HepG2 (cell line): ENCODE results near the gene LMAN2. TPM values are rescaled to one million over a fixed set of nuclear protein-coding genes. Genes with fewer than 3 reads are reported as not detected.

Experiments used
- AGO2 ChIP-seq: fragments of 200-400 bp; formaldehyde crosslinking; optimal IDR thresholded peaks from 2 replicates; pipeline ENCODE3; 2017; ENCODE audit warnings: mild to moderate bottlenecking, low read depth, low read length, moderate library complexity
- ARNTL ChIP-seq: sonication (generic); formaldehyde crosslinking; IDR thresholded peaks from 2 replicates; pipeline ENCODE4 v1.4.0; 2020; ENCODE audit warnings: mild to moderate bottlenecking, missing genetic modification reagents
- ASH2L ChIP-seq: fragments of 300-600, 200-600 bp; sonication (generic); IDR thresholded peaks from 2 replicates; pipeline ENCODE4 v1.7.0; 2017; ENCODE audit warnings: low read depth, mild to moderate bottlenecking, moderate library complexity, mixed read lengths, low read length; ENCODE audit not compliant: insufficient read length
- CCDC6 ChIP-seq: sonication (generic); formaldehyde crosslinking; IDR thresholded peaks from 2 replicates; pipeline ENCODE4 v1.8.1; 2022; ENCODE audit warnings: mild to moderate bottlenecking, missing genetic modification reagents, moderate library complexity
- ETS1 ChIP-seq: sonication (generic); formaldehyde crosslinking; IDR thresholded peaks from 2 replicates; pipeline ENCODE4 v1.4.0; 2020; ENCODE audit warnings: missing genetic modification reagents
- GATAD2A ChIP-seq: IDR thresholded peaks from 2 replicates; pipeline ENCODE4 v1.6.1; 2016
- GTF2F1 ChIP-seq: fragments of 150-350 bp; IDR thresholded peaks from 2 replicates; pipeline ENCODE4 v1.6.1; 2014; ENCODE audit warnings: low read length
- HIVEP1 ChIP-seq: sonication (generic); formaldehyde crosslinking; IDR thresholded peaks from 2 replicates; pipeline ENCODE4 v1.4.0; 2020; ENCODE audit warnings: mild to moderate bottlenecking, missing genetic modification reagents
- HNRNPK ChIP-seq: fragments of 200-400 bp; formaldehyde crosslinking; IDR thresholded peaks from 2 replicates; pipeline ENCODE4 v1.6.1; 2018; ENCODE audit warnings: low read length, low read depth, moderate library complexity, mild to moderate bottlenecking; ENCODE audit not compliant: poor library complexity, severe bottlenecking
- IRF2 ChIP-seq: IDR thresholded peaks from 2 replicates; pipeline ENCODE4 v1.6.1; 2018; ENCODE audit warnings: missing genetic modification reagents, missing compliant biosample characterization
- MXD4 ChIP-seq: IDR thresholded peaks from 2 replicates; pipeline ENCODE4 v1.6.1; 2016; ENCODE audit warnings: mild to moderate bottlenecking, missing biosample characterization, missing genetic modification reagents
- RAD51 ChIP-seq: fragments of 450-650 bp; IDR thresholded peaks from 2 replicates; pipeline ENCODE4 v1.6.1; 2016; ENCODE audit warnings: borderline replicate concordance
- SMC3 ChIP-seq: IDR thresholded peaks from 2 replicates; pipeline ENCODE4 v1.6.1; 2011; ENCODE audit warnings: low read length, improper control_type of control experiment
- SOX5 ChIP-seq: IDR thresholded peaks from 2 replicates; pipeline ENCODE4 v1.6.1; 2016; ENCODE audit warnings: borderline replicate concordance
- SP2 ChIP-seq: sonication (generic); formaldehyde crosslinking; IDR thresholded peaks from 2 replicates; pipeline ENCODE4 v1.5.1; 2020; ENCODE audit warnings: mild to moderate bottlenecking, missing genetic modification reagents
- TARDBP ChIP-seq: sonication (generic); formaldehyde crosslinking; IDR thresholded peaks from 2 replicates; pipeline ENCODE4 v1.8.0; 2022; ENCODE audit warnings: mild to moderate bottlenecking, missing genetic modification reagents
- TRIM24 ChIP-seq: sonication (generic); formaldehyde crosslinking; IDR thresholded peaks from 2 replicates; pipeline ENCODE4 v1.8.0; 2022; ENCODE audit warnings: mild to moderate bottlenecking, missing genetic modification reagents
- ZBTB1 ChIP-seq: sonication (generic); formaldehyde crosslinking; IDR thresholded peaks from 2 replicates; pipeline ENCODE4 v1.4.0; 2020; ENCODE audit warnings: missing genetic modification reagents, borderline replicate concordance
- ZNF136 ChIP-seq: sonication (generic); formaldehyde crosslinking; IDR thresholded peaks from 2 replicates; pipeline ENCODE4 v1.8.1; 2022; ENCODE audit warnings: low read depth, mild to moderate bottlenecking, moderate library complexity, missing genetic modification reagents
- ZNF20 ChIP-seq: sonication (generic); formaldehyde crosslinking; IDR thresholded peaks from 2 replicates; pipeline ENCODE4 v1.4.0; 2020; ENCODE audit warnings: mild to moderate bottlenecking, moderate library complexity, missing genetic modification reagents
- ZNF564 ChIP-seq: sonication (generic); formaldehyde crosslinking; IDR thresholded peaks from 2 replicates; pipeline ENCODE4 v1.8.1; 2023; ENCODE audit warnings: mild to moderate bottlenecking, missing genetic modification reagents
- ZNF572 ChIP-seq: sonication (generic); formaldehyde crosslinking; IDR thresholded peaks from 2 replicates; pipeline ENCODE4 v1.5.1; 2020; ENCODE audit warnings: mild to moderate bottlenecking, missing genetic modification reagents
- ZSCAN25 ChIP-seq: sonication (generic); formaldehyde crosslinking; IDR thresholded peaks from 2 replicates; pipeline ENCODE4 v1.8.0; 2022; ENCODE audit warnings: mild to moderate bottlenecking, missing genetic modification reagents
- polyA plus RNA-seq, 8 experiments: library from polyadenylated mRNA; depleted of rRNA in 3 of 8; stranded (reverse) in 7 of 8; unstranded in 1 of 8; fragments of >200 nt; fragmentation: Illumina TruSeq in 4 of 8; extraction: Trizol in 4 of 8; gene quantifications; 2 replicates each; pipeline versions ENCODE4 v1.2.1 to v1.2.3, GENCODE V29; 2011 to 2016; ENCODE audit warnings: low read depth in 4 of 8, missing spikeins in 1 of 8, mixed read lengths in 1 of 8; ENCODE audit not compliant: insufficient read depth in 1 of 8
- total RNA-seq, 5 experiments: library from RNA; depleted of rRNA; stranded (reverse); fragments of >200 nt; fragmentation: Illumina TruSeq; extraction: Trizol; gene quantifications; 2 replicates each; pipeline ENCODE4 v1.2.3, GENCODE V29; 2016; ENCODE audit warnings: low read depth in 1 of 5
- TF ChIP-seq, protein P1 (sequence below): sonication (generic); formaldehyde crosslinking; conservative IDR thresholded peaks from 2 replicates; pipeline ENCODE4 v1.4.0; 2020; ENCODE audit warnings: missing genetic modification reagents
- TF ChIP-seq, protein P2 (sequence below): sonication (generic); formaldehyde crosslinking; IDR thresholded peaks from 2 replicates; pipeline ENCODE4 v1.4.0; 2020; ENCODE audit warnings: missing genetic modification reagents, mild to moderate bottlenecking, borderline replicate concordance

The LMAN2 gene
- total and polyA plus RNA-seq, 2 of the 13 experiments (the other 11 are each of a cell fraction or from before 2014, with no cell fraction given), result 191 to 197 TPM

GRCh38 chr5:177362610-177363507 lies 11.4 kb upstream of the LMAN2 start (continued):
- TF ChIP-seq, protein P1, sequence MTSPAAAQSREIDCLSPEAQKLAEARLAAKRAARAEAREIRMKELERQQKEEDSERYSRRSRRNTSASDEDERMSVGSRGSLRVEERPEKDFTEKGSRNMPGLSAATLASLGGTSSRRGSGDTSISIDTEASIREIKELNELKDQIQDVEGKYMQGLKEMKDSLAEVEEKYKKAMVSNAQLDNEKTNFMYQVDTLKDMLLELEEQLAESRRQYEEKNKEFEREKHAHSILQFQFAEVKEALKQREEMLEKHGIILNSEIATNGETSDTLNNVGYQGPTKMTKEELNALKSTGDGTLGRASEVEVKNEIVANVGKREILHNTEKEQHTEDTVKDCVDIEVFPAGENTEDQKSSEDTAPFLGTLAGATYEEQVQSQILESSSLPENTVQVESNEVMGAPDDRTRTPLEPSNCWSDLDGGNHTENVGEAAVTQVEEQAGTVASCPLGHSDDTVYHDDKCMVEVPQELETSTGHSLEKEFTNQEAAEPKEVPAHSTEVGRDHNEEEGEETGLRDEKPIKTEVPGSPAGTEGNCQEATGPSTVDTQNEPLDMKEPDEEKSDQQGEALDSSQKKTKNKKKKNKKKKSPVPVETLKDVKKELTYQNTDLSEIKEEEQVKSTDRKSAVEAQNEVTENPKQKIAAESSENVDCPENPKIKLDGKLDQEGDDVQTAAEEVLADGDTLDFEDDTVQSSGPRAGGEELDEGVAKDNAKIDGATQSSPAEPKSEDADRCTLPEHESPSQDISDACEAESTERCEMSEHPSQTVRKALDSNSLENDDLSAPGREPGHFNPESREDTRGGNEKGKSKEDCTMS (CRISPR knock-in tag), result no peak
- no peak for TF ChIP-seq CCDC6 (CRISPR knock-in tag)
- no peak for TF ChIP-seq ASH2L
- no peak for TF ChIP-seq HIVEP1
- TF ChIP-seq SMC3, result no peak
- TF ChIP-seq SP2 (CRISPR knock-in tag), result no peak
- TF ChIP-seq MXD4, result no peak
- TF ChIP-seq GATAD2A (CRISPR knock-in tag), result no peak
- 0 out of 2 replicates have a peak, but pooled peaks have one; percentile 31 for TF ChIP-seq ZNF572 (CRISPR knock-in tag)
- 0 out of 2 replicates have a peak, but pooled peaks have one; percentile 24 for TF ChIP-seq ZSCAN25 (CRISPR knock-in tag)
- TF ChIP-seq TRIM24, result no peak
- 0 out of 2 replicates have a peak, but pooled peaks have one; percentile 79 for TF ChIP-seq ZNF136 (CRISPR knock-in tag)
- no peak for TF ChIP-seq AGO2
- no peak for TF ChIP-seq ZBTB1
- 0 out of 2 replicates have a peak, but pooled peaks have one; percentile 12 for TF ChIP-seq IRF2 (CRISPR knock-in tag)
- no peak for TF ChIP-seq GTF2F1
- no peak for TF ChIP-seq ETS1 (CRISPR knock-in tag)
- no peak for TF ChIP-seq SOX5 (CRISPR knock-in tag)
- TF ChIP-seq RAD51, result no peak
- peak; percentile 33 for TF ChIP-seq HNRNPK
- no peak for TF ChIP-seq ZNF564
- TF ChIP-seq ARNTL (CRISPR knock-in tag), result no peak
- TF ChIP-seq, protein P2, sequence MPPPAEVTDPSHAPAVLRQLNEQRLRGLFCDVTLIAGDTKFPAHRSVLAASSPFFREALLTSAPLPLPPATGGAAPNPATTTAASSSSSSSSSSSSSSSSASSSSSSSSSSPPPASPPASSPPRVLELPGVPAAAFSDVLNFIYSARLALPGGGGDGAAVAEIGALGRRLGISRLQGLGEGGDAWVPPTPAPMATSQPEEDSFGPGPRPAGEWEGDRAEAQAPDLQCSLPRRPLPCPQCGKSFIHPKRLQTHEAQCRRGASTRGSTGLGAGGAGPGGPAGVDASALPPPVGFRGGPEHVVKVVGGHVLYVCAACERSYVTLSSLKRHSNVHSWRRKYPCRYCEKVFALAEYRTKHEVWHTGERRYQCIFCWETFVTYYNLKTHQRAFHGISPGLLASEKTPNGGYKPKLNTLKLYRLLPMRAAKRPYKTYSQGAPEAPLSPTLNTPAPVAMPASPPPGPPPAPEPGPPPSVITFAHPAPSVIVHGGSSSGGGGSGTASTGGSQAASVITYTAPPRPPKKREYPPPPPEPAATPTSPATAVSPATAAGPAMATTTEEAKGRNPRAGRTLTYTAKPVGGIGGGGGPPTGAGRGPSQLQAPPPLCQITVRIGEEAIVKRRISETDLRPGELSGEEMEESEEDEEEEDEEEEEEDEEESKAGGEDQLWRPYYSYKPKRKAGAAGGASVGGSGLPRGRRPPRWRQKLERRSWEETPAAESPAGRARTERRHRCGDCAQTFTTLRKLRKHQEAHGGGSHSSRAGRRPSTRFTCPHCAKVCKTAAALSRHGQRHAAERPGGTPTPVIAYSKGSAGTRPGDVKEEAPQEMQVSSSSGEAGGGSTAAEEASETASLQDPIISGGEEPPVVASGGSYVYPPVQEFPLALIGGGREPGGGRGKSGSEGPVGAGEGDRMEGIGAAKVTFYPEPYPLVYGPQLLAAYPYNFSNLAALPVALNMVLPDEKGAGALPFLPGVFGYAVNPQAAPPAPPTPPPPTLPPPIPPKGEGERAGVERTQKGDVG (CRISPR knock-in tag), result no peak
- no peak for TF ChIP-seq ZNF20 (CRISPR knock-in tag)
- 0 out of 2 replicates have a peak, but pooled peaks have one; percentile 13 for TF ChIP-seq TARDBP (CRISPR knock-in tag)
